AG09309 (cell line): ENCODE measurements around the gene CPNE7.
"Not testable (repeated sequence)": the region's sequence is repeated elsewhere in the genome, so short reads cannot be mapped to it uniquely, and the experiment has no call there.

Experiments used
- DNase-seq: peaks from one replicate; pipeline ENCODE4 v3.0.0-alpha.2; 2010; ENCODE audit warnings: low read depth
- H3K4me3 ChIP-seq: 2 replicates; pipeline ENCODE4 v1.5.1; 2011; ENCODE audit warnings: mild to moderate bottlenecking, low read depth, low read length, moderate library complexity; ENCODE audit not compliant: control insufficient read depth
- TF ChIP-seq, protein P1 (sequence below): IDR thresholded peaks from 2 replicates; pipeline ENCODE4 v1.5.1; 2011; ENCODE audit warnings: mild to moderate bottlenecking, low read depth, low read length, inconsistent platforms; ENCODE audit not compliant: insufficient read depth, control insufficient read depth; ENCODE audit errors: missing control alignments

The CPNE7 gene

DNA sequence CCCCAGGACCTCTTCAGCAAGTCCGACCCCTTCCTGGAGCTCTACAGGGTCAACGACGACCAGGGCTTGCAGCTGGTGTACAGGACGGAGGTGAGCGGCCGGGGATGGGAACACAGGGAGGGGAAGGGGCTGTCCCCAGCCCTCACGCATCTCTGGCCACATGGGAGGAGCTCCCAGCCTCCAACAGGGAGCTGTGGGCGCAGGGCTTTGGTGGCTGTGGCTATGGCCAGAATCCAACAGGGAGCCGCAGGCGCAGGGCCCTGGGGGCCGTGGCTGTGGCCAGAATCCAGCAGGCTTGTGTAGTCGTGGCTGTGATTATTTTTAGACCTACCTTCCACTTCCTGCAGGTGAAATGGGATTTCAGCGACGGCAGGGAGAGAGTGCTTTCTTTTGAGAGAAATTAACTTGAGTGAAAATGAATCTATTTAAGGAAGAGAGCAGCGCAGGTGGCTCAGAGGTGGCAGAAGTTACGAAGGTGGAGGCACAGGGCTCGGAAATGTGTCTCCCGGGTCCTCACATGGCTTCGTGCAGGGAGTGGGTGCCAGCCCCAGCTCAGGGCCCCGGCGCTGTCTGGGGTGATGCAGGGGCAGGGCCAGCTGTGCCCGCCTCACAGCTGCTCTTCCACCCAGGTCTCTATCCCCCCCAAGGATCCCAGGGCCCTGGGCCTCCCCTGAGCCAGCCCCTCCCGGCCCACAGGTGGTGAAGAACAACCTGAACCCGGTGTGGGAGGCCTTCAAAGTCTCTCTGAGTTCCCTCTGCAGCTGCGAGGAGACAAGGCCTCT lies 9.4 kb downstream of the CPNE7 start:
- DNase-seq, result no peak

GRCh38 chr16:89586218-89586617 lies 10.7 kb downstream of the CPNE7 start:
- no peak overlapping the region for H3K4me3 ChIP-seq
- DNase-seq, result no peak
- TF ChIP-seq, protein P1, sequence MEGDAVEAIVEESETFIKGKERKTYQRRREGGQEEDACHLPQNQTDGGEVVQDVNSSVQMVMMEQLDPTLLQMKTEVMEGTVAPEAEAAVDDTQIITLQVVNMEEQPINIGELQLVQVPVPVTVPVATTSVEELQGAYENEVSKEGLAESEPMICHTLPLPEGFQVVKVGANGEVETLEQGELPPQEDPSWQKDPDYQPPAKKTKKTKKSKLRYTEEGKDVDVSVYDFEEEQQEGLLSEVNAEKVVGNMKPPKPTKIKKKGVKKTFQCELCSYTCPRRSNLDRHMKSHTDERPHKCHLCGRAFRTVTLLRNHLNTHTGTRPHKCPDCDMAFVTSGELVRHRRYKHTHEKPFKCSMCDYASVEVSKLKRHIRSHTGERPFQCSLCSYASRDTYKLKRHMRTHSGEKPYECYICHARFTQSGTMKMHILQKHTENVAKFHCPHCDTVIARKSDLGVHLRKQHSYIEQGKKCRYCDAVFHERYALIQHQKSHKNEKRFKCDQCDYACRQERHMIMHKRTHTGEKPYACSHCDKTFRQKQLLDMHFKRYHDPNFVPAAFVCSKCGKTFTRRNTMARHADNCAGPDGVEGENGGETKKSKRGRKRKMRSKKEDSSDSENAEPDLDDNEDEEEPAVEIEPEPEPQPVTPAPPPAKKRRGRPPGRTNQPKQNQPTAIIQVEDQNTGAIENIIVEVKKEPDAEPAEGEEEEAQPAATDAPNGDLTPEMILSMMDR, result no peak

More for the DNA sequence above, 9.4 kb downstream of the CPNE7 start:
- TF ChIP-seq, protein P1, result no peak
- no peak overlapping the region for H3K4me3 ChIP-seq

- TF ChIP-seq, protein P1, result no peak
- no peak overlapping the region for H3K4me3 ChIP-seq
- DNase-seq, result no peak
Observed at GRCh38 chr16:89586853-89587252, 11.3 kb downstream of the CPNE7 start.

GRCh38 chr16:89587676-89588075 lies 12.1 kb downstream of the CPNE7 start:
- not testable (repeated sequence) for DNase-seq, H3K4me3 ChIP-seq

GRCh38 chr16:89588413-89589109 lies 13.0 kb downstream of the CPNE7 start:
- DNase-seq, result no peak
- TF ChIP-seq, protein P1, result no peak
- H3K4me3 ChIP-seq, result no peak overlapping the region

GRCh38 chr16:89589241-89589926 lies 13.8 kb downstream of the CPNE7 start:
- H3K4me3 ChIP-seq, result no peak overlapping the region
- DNase-seq, result no peak
- TF ChIP-seq, protein P1, result no peak

DNA sequence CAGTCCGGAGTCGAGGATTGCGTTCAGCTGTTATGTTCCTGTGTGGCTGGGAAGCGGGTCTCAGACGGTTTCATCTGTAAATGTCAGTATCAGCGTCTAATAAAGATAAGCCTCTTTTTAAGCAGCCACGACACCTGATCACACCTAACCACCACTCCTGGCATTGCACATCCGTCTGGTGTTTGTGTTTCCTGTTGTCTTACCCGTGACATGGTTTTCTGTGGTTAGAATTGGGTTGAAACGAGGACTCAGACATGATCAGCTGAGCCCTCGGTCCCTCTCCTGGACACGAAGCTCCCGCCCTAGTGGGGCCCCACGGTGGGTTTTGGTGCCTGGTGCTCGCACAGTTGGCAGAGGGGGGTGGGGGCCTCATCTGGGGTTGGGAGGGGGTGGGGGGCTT lies 18.3 kb downstream of the CPNE7 start:
- DNase-seq, result no peak
- TF ChIP-seq, protein P1, result no peak

More for the DNA sequence above, 18.3 kb downstream of the CPNE7 start:
- H3K4me3 ChIP-seq, result no peak overlapping the region
